Measurements from ENCODE around the gene CDK5RAP1. TPM values are rescaled to one million over a fixed set of nuclear protein-coding genes. Genes with fewer than 3 reads are reported as not detected.
"Not testable (repeated sequence)": the region's sequence is repeated elsewhere in the genome, so short reads cannot be mapped to it uniquely, and the experiment has no call there.

The CDK5RAP1 gene
- polyA plus RNA-seq, 2 of the 4 experiments (the other 2 are of a cell fraction), result 39.6 to 39.7 TPM

- FAIRE-seq, result no peak
- H3K27ac ChIP-seq, result no peak overlapping the region
- 92% methylated on average over 7 of the region's 7 CpGs for WGBS (ENCODE audit: missing lambda C conversion rate)
- ChIA-PET POLR2A (interaction anchor here (0.7 kb wide), 1 partner anchor 49 kb away, joined by 3 read pairs; the partner anchor contains the start of gene CBFA2T2), CTCF (interaction anchor here (0.9 to 1.4 kb wide), 3 partner anchors 9 to 16 kb away, joined by 3 to 6 read pairs (median 3); no protein-coding TSS in a partner anchor)
- TF ChIP-seq BCL3 (IDR thresholded peaks at IDR 0.05), result no peak
- TF ChIP-seq CHD2 (IDR thresholded peaks at IDR 0.05; ENCODE audit: low read length, partially characterized antibody), result no peak
- TF ChIP-seq KDM1A (IDR thresholded peaks at IDR 0.05; ENCODE audit: low read depth), result peak; percentile 67; the same call in 1 of the 2 replicates
- no peak for TF ChIP-seq ATOH8 (CRISPR knock-in tag; IDR thresholded peaks at IDR 0.05; ENCODE audit: low read depth)
- no peak for TF ChIP-seq KDM5A (IDR thresholded peaks at IDR 0.05)
- no peak for TF ChIP-seq PHF8 (IDR thresholded peaks at IDR 0.05; ENCODE audit: borderline replicate concordance, low read depth)
- no peak for TF ChIP-seq HMGXB4 (CRISPR knock-in tag; IDR thresholded peaks at IDR 0.05; ENCODE audit: borderline replicate concordance)
- no peak for TF ChIP-seq RCOR1 (IDR thresholded peaks at IDR 0.05; ENCODE audit: low read depth, low read length)
- no peak overlapping the region for H3K4me3 ChIP-seq
- H3K4me1 ChIP-seq, result peaks cover 5% of the 10 kb centered on the region; the same call in 2 of the 3 replicates
- no peaks in the 10 kb centered on the region for H3K9me3 ChIP-seq
- no peak overlapping the region for H3K4me2 ChIP-seq
- DNase-seq (ENCODE audit: low read depth in 1 of 2, low spot score in 1 of 2), result no peak
- ATAC-seq, result no peak
Measured at GRCh38 chr20:33441142-33441955, 40.0 kb upstream of the CDK5RAP1 start.

- CTCF ChIA-PET, result interaction anchor here (0.7 to 1.4 kb wide), 2 partner anchors 17 to 69 kb away, joined by 3 to 6 read pairs; no protein-coding TSS in a partner anchor
- FAIRE-seq; DNase-seq (ENCODE audit: low read depth in 1 of 2, low spot score in 1 of 2); POLR2A ChIA-PET; ATAC-seq; H3K4me2 ChIP-seq; H3K4me1 ChIP-seq; H3K27ac ChIP-seq; H3K9me3 ChIP-seq; H3K4me3 ChIP-seq: not testable (repeated sequence)
- whole genome bisulfite sequencing (ENCODE audit: missing lambda C conversion rate), result 93% methylated on average over 7 of the region's 7 CpGs
Measured at GRCh38 chr20:33440562-33440961, 39.2 kb upstream of the CDK5RAP1 start.

- no peak for ATAC-seq
- no peak overlapping the region for H3K27ac ChIP-seq
- ChIA-PET CTCF (no interaction called here), POLR2A (no interaction called here)
- no peaks in the 10 kb centered on the region for H3K9me3 ChIP-seq
- no peak for TF ChIP-seq ATOH8 (CRISPR knock-in tag; IDR thresholded peaks at IDR 0.05; ENCODE audit: low read depth)
- no peak for TF ChIP-seq ELK1 (IDR thresholded peaks at IDR 0.05; ENCODE audit: low read depth, low read length)
- TF ChIP-seq TFCP2L1 (CRISPR knock-in tag; IDR thresholded peaks at IDR 0.05), result no peak
- DNase-seq (ENCODE audit: low read depth in 1 of 2, low spot score in 1 of 2), result no peak
- 91% methylated on average over 2 of the region's 2 CpGs for WGBS (ENCODE audit: missing lambda C conversion rate)
- no peak overlapping the region for H3K4me3 ChIP-seq
- H3K4me2 ChIP-seq, result no peak overlapping the region
- H3K4me1 ChIP-seq, result no peaks in the 10 kb centered on the region
- no peak for FAIRE-seq
Measured at GRCh38 chr20:33438481-33438880, 37.2 kb upstream of the CDK5RAP1 start.
